IPS-20b (cell line): ENCODE measurements around the gene TNFSF11.

Experiments
- H3K27ac ChIP-seq: one replicate; pipeline ENCODE4 v1.5.1; 2013; ENCODE audit warnings: low read length
- H3K27me3 ChIP-seq: 2 replicates; pipeline ENCODE4 v1.6.1; 2013; ENCODE audit warnings: mild to moderate bottlenecking, low read length, inconsistent platforms; ENCODE audit not compliant: insufficient read depth
- H3K36me3 ChIP-seq: 2 replicates; pipeline ENCODE4 v1.6.1; 2013; ENCODE audit warnings: low read depth, mild to moderate bottlenecking, inconsistent platforms, low read length, moderate library complexity; ENCODE audit not compliant: insufficient read depth
- H3K4me1 ChIP-seq: 2 replicates; pipeline ENCODE4 v1.6.1; 2013; ENCODE audit warnings: mild to moderate bottlenecking, control low read depth, inconsistent platforms, low read length, moderate library complexity; ENCODE audit not compliant: insufficient read depth
- H3K4me3 ChIP-seq: 2 replicates; pipeline ENCODE4 v1.5.1; 2013; ENCODE audit warnings: mild to moderate bottlenecking, low read length, inconsistent platforms
- H3K9ac ChIP-seq: 2 replicates; pipeline ENCODE4 v1.6.1; 2013; ENCODE audit warnings: low read depth, mild to moderate bottlenecking, inconsistent platforms, low read length, moderate library complexity
- H3K9me3 ChIP-seq: 2 replicates; pipeline ENCODE4 v1.6.1; 2013; ENCODE audit warnings: mild to moderate bottlenecking, low read depth, low read length, inconsistent platforms; ENCODE audit not compliant: insufficient read depth

The TNFSF11 gene

GRCh38 chr13:42615691-42616090, 41.7 kb downstream of the TNFSF11 start:
- no peaks in the 10 kb centered on the region for H3K9me3 ChIP-seq
- no peaks in the 10 kb centered on the region for H3K36me3 ChIP-seq
- H3K4me3 ChIP-seq, result no peak overlapping the region
- H3K27ac ChIP-seq, result no peak overlapping the region
- no peak overlapping the region for H3K9ac ChIP-seq
- H3K27me3 ChIP-seq, result no peaks in the 10 kb centered on the region
- peaks cover 11% of the 10 kb centered on the region; the same call in 1 of the 2 replicates for H3K4me1 ChIP-seq

- Histone ChIP-seq H3K27me3 (no peaks in the 10 kb centered on the region), H3K9me3 (no peaks in the 10 kb centered on the region), H3K36me3 (no peaks in the 10 kb centered on the region), H3K4me1 (peaks cover 11% of the 10 kb centered on the region; the same call in 1 of the 2 replicates), H3K27ac (no peak overlapping the region), H3K4me3 (no peak overlapping the region), H3K9ac (no peak overlapping the region)
These were observed 43.3 kb downstream of the TNFSF11 start for GRCh38 chr13:42617221-42617620.

- H3K4me1 ChIP-seq, result peaks cover 4% of the 10 kb centered on the region; the same call in 1 of the 2 replicates
- H3K4me3 ChIP-seq, result no peak overlapping the region
- no peak overlapping the region for H3K9ac ChIP-seq
- no peaks in the 10 kb centered on the region for H3K36me3 ChIP-seq
- H3K27ac ChIP-seq, result no peak overlapping the region
- H3K27me3 ChIP-seq, result no peaks in the 10 kb centered on the region
- no peaks in the 10 kb centered on the region for H3K9me3 ChIP-seq
These were observed 50.0 kb downstream of the TNFSF11 start for GRCh38 chr13:42623916-42624315.

- Histone ChIP-seq H3K27ac (no peak overlapping the region), H3K4me1 (no peaks in the 10 kb centered on the region), H3K36me3 (no peaks in the 10 kb centered on the region), H3K27me3 (no peaks in the 10 kb centered on the region), H3K4me3 (no peak overlapping the region), H3K9ac (no peak overlapping the region), H3K9me3 (no peaks in the 10 kb centered on the region)
These were observed 51.7 kb downstream of the TNFSF11 start for GRCh38 chr13:42625611-42626010.

- Histone ChIP-seq H3K4me3 (no peak overlapping the region), H3K9ac (no peak overlapping the region), H3K27ac (no peak overlapping the region), H3K27me3 (no peaks in the 10 kb centered on the region), H3K9me3 (no peaks in the 10 kb centered on the region), H3K36me3 (no peaks in the 10 kb centered on the region), H3K4me1 (no peaks in the 10 kb centered on the region)
These were observed 52.4 kb downstream of the TNFSF11 start for GRCh38 chr13:42626176-42626860.

- H3K4me1 ChIP-seq, result no peaks in the 10 kb centered on the region
- H3K9ac ChIP-seq, result no peak overlapping the region
- no peaks in the 10 kb centered on the region for H3K27me3 ChIP-seq
- H3K36me3 ChIP-seq, result no peaks in the 10 kb centered on the region
- H3K9me3 ChIP-seq, result no peaks in the 10 kb centered on the region
- no peak overlapping the region for H3K4me3 ChIP-seq
- H3K27ac ChIP-seq, result no peak overlapping the region
These were observed 54.7 kb downstream of the TNFSF11 start for GRCh38 chr13:42628666-42629065.

- no peaks in the 10 kb centered on the region for H3K9me3 ChIP-seq
- H3K4me3 ChIP-seq, result no peak overlapping the region
- no peaks in the 10 kb centered on the region for H3K36me3 ChIP-seq
- H3K4me1 ChIP-seq, result no peaks in the 10 kb centered on the region
- H3K27ac ChIP-seq, result no peak overlapping the region
- H3K27me3 ChIP-seq, result no peaks in the 10 kb centered on the region
- no peak overlapping the region for H3K9ac ChIP-seq
These were observed 57.2 kb downstream of the TNFSF11 start for GRCh38 chr13:42631181-42631580.

- H3K27me3 ChIP-seq, result no peaks in the 10 kb centered on the region
- no peaks in the 10 kb centered on the region for H3K9me3 ChIP-seq
- H3K4me1 ChIP-seq, result no peaks in the 10 kb centered on the region
- H3K9ac ChIP-seq, result no peak overlapping the region
- H3K27ac ChIP-seq, result no peak overlapping the region
- no peaks in the 10 kb centered on the region for H3K36me3 ChIP-seq
- H3K4me3 ChIP-seq, result no peak overlapping the region
These were observed 59.5 kb downstream of the TNFSF11 start for GRCh38 chr13:42633495-42633894.

GRCh38 chr13:42638101-42638500, 64.1 kb downstream of the TNFSF11 start:
- Histone ChIP-seq H3K9ac (no peak overlapping the region), H3K4me3 (no peak overlapping the region), H3K36me3 (no peaks in the 10 kb centered on the region), H3K9me3 (no peaks in the 10 kb centered on the region), H3K27me3 (no peaks in the 10 kb centered on the region), H3K27ac (no peak overlapping the region), H3K4me1 (no peaks in the 10 kb centered on the region)

GRCh38 chr13:42638886-42639285, 64.9 kb downstream of the TNFSF11 start:
- H3K27me3 ChIP-seq, result no peaks in the 10 kb centered on the region
- no peaks in the 10 kb centered on the region for H3K9me3 ChIP-seq
- no peaks in the 10 kb centered on the region for H3K4me1 ChIP-seq

GRCh38 chr13:42643076-42643475, 69.1 kb downstream of the TNFSF11 start:
- H3K27ac ChIP-seq, result no peak overlapping the region
- no peaks in the 10 kb centered on the region for H3K9me3 ChIP-seq
- H3K27me3 ChIP-seq, result no peaks in the 10 kb centered on the region
- no peaks in the 10 kb centered on the region for H3K36me3 ChIP-seq
- H3K9ac ChIP-seq, result no peak overlapping the region
- no peaks in the 10 kb centered on the region for H3K4me1 ChIP-seq
- no peak overlapping the region for H3K4me3 ChIP-seq

More at GRCh38 chr13:42638886-42639285, 64.9 kb downstream of the TNFSF11 start:
- Histone ChIP-seq H3K36me3 (no peaks in the 10 kb centered on the region), H3K27ac (no peak overlapping the region), H3K9ac (no peak overlapping the region), H3K4me3 (no peak overlapping the region)

- Histone ChIP-seq H3K27me3 (no peaks in the 10 kb centered on the region), H3K9ac (no peak overlapping the region), H3K4me1 (no peaks in the 10 kb centered on the region)
These were observed 70.9 kb downstream of the TNFSF11 start for GRCh38 chr13:42644841-42645240.

More at GRCh38 chr13:42644841-42645240, 70.9 kb downstream of the TNFSF11 start:
- no peak overlapping the region for H3K27ac ChIP-seq
- H3K9me3 ChIP-seq, result no peaks in the 10 kb centered on the region
- no peak overlapping the region for H3K4me3 ChIP-seq
- H3K36me3 ChIP-seq, result no peaks in the 10 kb centered on the region
